Subcutaneous adipose tissue (tissue), 4 donors: ENCODE results near the gene KLF1. TPM values are rescaled to one million over a fixed set of nuclear protein-coding genes. Genes with fewer than 3 reads are reported as not detected.

Experiments
- total RNA-seq, 4 donors: library from RNA; depleted of rRNA; stranded (reverse); fragments of >200 nt; gene quantifications; one replicate each; pipeline ENCODE4 v1.1.0, GENCODE V29; 2016
- TF ChIP-seq, protein P1 (sequence below): fragments of 450-650 bp; IDR thresholded peaks from one replicate; pipeline ENCODE4 v1.5.1; 2016; ENCODE audit warnings: low read depth, mild to moderate bottlenecking, control low read depth, antibody characterized with exemption, moderate library complexity

KLF1 gene
- total RNA-seq, 4 donors from 2014 or later, result not detected

DNA sequence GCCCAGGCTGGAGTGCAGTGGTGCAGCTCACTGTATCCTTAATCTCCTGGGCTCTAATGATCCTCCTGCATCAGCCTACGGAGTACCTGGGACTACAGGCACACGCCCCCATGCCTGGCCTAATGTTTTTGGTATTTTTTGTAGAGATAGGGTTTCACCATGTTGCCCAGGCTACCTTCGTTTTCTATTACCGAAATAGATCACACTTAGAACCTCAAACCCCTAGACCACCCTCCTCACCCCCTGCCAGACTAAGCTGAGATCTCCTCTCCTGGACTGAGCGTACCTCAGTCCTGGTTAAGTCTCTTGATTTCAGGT, 391 bp downstream of the KLF1 start:
- TF ChIP-seq, protein P1, sequence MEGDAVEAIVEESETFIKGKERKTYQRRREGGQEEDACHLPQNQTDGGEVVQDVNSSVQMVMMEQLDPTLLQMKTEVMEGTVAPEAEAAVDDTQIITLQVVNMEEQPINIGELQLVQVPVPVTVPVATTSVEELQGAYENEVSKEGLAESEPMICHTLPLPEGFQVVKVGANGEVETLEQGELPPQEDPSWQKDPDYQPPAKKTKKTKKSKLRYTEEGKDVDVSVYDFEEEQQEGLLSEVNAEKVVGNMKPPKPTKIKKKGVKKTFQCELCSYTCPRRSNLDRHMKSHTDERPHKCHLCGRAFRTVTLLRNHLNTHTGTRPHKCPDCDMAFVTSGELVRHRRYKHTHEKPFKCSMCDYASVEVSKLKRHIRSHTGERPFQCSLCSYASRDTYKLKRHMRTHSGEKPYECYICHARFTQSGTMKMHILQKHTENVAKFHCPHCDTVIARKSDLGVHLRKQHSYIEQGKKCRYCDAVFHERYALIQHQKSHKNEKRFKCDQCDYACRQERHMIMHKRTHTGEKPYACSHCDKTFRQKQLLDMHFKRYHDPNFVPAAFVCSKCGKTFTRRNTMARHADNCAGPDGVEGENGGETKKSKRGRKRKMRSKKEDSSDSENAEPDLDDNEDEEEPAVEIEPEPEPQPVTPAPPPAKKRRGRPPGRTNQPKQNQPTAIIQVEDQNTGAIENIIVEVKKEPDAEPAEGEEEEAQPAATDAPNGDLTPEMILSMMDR, result no peak

DNA sequence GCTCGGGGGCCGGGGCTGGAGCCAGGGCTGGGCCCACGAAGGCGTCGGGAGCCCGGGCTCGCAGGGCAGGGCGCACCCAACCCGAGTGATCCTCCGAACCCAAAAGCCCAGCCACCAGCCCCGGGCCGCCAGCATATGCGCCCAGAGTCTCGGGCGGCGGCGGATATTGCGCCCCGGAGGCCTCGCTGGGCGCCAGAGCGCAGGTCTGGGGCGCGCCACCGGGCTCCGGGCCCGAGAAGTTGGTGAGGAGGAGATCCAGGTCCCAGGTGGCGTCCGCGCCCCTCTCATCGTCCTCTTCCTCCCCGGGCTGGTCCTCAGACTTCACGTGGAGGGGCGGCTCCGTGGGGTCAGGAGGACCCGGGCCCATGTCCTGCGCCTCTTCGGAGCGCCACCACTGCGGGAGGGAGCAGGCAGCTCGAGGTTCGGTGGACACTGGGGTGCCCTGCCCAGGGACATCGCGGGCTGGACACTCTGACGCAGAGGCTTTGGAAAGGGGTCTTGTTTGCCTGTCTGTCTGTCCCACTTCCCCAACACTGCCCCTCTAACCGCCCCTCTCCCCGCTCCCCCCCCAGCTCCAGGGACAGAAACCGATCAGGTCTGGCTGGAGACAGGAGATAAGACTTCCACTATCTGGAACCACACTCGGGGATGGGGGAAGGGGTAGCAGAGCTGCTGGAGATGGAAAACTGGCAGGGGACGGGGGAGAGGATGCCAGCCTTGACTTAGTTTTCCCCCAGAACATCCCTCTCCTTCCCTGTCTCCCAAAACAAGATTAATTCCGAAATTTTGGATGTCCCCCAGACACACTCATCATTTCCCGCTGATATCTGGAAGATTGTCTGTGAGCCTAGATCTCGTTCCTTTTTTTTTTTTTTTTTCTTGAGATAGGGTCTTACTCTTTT, 1.0 kb downstream of the KLF1 start:
- TF ChIP-seq, protein P1, result no peak

- TF ChIP-seq, protein P1, result no peak
These were observed 1.9 kb downstream of the KLF1 start for GRCh38 chr19:12884926-12885748.

- TF ChIP-seq, protein P1, result no peak
These were observed 2.4 kb downstream of the KLF1 start for GRCh38 chr19:12884627-12884925.

DNA sequence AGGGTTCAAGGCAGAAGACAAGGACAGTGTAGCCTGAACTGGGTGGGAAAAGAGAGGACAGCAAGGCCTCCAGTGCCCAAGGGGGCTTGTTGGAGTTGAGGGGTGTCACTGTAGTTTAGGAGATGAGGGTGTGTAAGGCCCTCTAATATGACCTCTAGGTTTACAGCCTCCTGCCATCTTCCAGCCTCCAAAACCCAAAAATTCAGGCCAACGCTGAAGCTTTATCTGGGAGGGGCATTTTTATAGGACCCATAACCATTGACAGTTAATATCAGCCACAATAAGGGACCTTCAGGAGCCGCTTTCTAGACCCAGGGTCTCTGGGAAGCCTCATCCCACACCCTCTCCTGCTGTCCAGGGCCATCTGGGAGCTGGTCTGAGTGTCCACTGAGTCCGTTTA, 2.8 kb downstream of the KLF1 start:
- TF ChIP-seq, protein P1, result no peak

DNA sequence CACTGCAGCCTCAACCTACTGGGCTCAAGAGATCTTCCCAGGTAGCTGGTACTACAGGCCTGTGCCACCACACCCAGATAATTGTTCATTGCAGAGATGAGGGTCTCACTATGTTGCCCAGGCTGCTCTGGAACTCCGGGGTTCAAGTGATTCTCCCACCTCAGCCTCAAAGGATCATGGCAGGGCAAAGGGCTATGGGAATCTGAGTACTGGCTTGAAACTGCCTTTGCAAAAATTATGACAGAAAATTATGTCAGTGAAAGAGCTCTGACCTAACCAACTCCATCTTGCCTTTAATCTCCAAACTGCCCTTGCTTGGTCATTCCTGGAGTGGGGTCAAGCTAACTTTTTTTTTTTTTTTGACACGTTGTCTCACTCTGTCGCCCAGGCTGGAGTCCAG, 4.4 kb downstream of the KLF1 start:
- TF ChIP-seq, protein P1, result no peak

- TF ChIP-seq, protein P1, result no peak
These were observed 5.7 kb downstream of the KLF1 start, which contains the start of gene DNASE2 for GRCh38 chr19:12881172-12881808. DNASE2 (minus strand) TSS chr19:12881449; CDS start chr19:12881375, 74 bp downstream.
